ENCODE measurements around the gene HDHD5.
"Not testable (repeated sequence)": the region's sequence is repeated elsewhere in the genome, so short reads cannot be mapped to it uniquely, and the experiment has no call there.

HDHD5 gene

GRCh38 chr22:17152971-17153370 is 6.1 kb downstream of the HDHD5 start:
- no peak for DNase-seq

- DNase-seq = no peak
Measured at GRCh38 chr22:17152340-17152739, 6.7 kb downstream of the HDHD5 start.

GRCh38 chr22:17149076-17149815 is 9.8 kb downstream of the HDHD5 start:
- DNase-seq = no peak

- DNase-seq = not testable (repeated sequence)
Measured at GRCh38 chr22:17147458-17147857, 11.6 kb downstream of the HDHD5 start.

GRCh38 chr22:17145021-17145680 is 13.9 kb downstream of the HDHD5 start:
- DNase-seq = no peak

GRCh38 chr22:17143826-17144225 is 15.3 kb downstream of the HDHD5 start:
- no peak for DNase-seq

GRCh38 chr22:17143101-17143500 is 16.0 kb downstream of the HDHD5 start:
- DNase-seq = no peak

- DNase-seq = no peak
Measured at GRCh38 chr22:17140826-17141766, 18.0 kb downstream of the HDHD5 start.

GRCh38 chr22:17140022-17140421 is 19.1 kb downstream of the HDHD5 start:
- no peak for DNase-seq

- no peak for DNase-seq
Measured at GRCh38 chr22:17138513-17138912, 20.6 kb downstream of the HDHD5 start.

- DNase-seq = no peak
Measured at GRCh38 chr22:17137861-17138425, 21.1 kb downstream of the HDHD5 start.

- no peak for DNase-seq
Measured at GRCh38 chr22:17137170-17137569, 21.9 kb downstream of the HDHD5 start.

GRCh38 chr22:17135153-17135760 is 23.8 kb downstream of the HDHD5 start:
- DNase-seq = no peak

- DNase-seq = no peak
Measured at GRCh38 chr22:17133137-17133536, 25.9 kb downstream of the HDHD5 start.

GRCh38 chr22:17132112-17132511 is 27.0 kb downstream of the HDHD5 start:
- DNase-seq = no peak

- peak; percentile 15 for DNase-seq
Measured at GRCh38 chr22:17131686-17132085, 27.4 kb downstream of the HDHD5 start.

- no peak for DNase-seq
Measured at GRCh38 chr22:17130199-17130598, 28.9 kb downstream of the HDHD5 start.

- DNase-seq = peak; percentile 91
Measured at GRCh38 chr22:17121233-17122195, 37.6 kb downstream of the HDHD5 start, which contains the start of gene TMEM121B. Gene TMEM121B (minus strand): TSS chr22:17121360. CDS start chr22:17121127, 233 bp downstream.

- DNase-seq = peak; percentile 53
Measured at GRCh38 chr22:17120711-17121232, 38.3 kb downstream of the HDHD5 start.

GRCh38 chr22:17120281-17120680 is 38.8 kb downstream of the HDHD5 start:
- DNase-seq = no peak

Measured in NCI-H82 (cell line).